NOMO-1 treated with DMSO at 0.1 percent for 48 hours (cell line): ENCODE measurements around the gene ANKRD35.
"Not testable (repeated sequence)": the region's sequence is repeated elsewhere in the genome, so short reads cannot be mapped to it uniquely, and the experiment has no call there.

ENCODE experiments used
- DNase-seq: peaks from one replicate; lab custom pipeline; 2025; ENCODE audit not compliant: unreplicated experiment; lab: John Stamatoyannopoulos, UW

ANKRD35 gene

GRCh38 chr1:145885738-145886287 lies at the start of gene ANKRD35:
ANKRD35 (minus strand) TSS chr1:145885866; CDS start chr1:145885758, 108 bp downstream.
- DNase-seq = peak; percentile 63

GRCh38 chr1:145932522-145933009 lies 46.9 kb upstream of the ANKRD35 start:
- DNase-seq = peak; percentile 63

GRCh38 chr1:145927916-145928643 lies 42.4 kb upstream of the ANKRD35 start:
- no peak for DNase-seq

- DNase-seq = peak; percentile 99
Observed at GRCh38 chr1:145927063-145927886, 41.6 kb upstream of the ANKRD35 start, which contains the start of gene RBM8A. RBM8A (minus strand) TSS chr1:145927484; CDS start chr1:145927426, 58 bp downstream.

GRCh38 chr1:145926686-145927062 lies 41.0 kb upstream of the ANKRD35 start:
- no peak for DNase-seq

GRCh38 chr1:145922266-145922665 lies 36.6 kb upstream of the ANKRD35 start:
- peak; percentile 7 for DNase-seq

- not testable (repeated sequence) for DNase-seq
Observed at GRCh38 chr1:145920297-145920696, 34.6 kb upstream of the ANKRD35 start.

GRCh38 chr1:145918992-145919939 lies 33.6 kb upstream of the ANKRD35 start:
- DNase-seq = peak; percentile 21

GRCh38 chr1:145918144-145918991 lies 32.7 kb upstream of the ANKRD35 start, which contains the start of gene PEX11B:
PEX11B (minus strand) TSS chr1:145918717; CDS start chr1:145918688, 29 bp downstream.
- DNase-seq = peak; percentile 95

- no peak for DNase-seq
Observed at GRCh38 chr1:145917595-145917994, 31.9 kb upstream of the ANKRD35 start.

- DNase-seq = no peak
Observed at GRCh38 chr1:145916745-145917144, 31.1 kb upstream of the ANKRD35 start.

- no peak for DNase-seq
Observed at GRCh38 chr1:145912128-145912641, 26.5 kb upstream of the ANKRD35 start.

GRCh38 chr1:145908653-145909052 lies 23.0 kb upstream of the ANKRD35 start:
- no peak for DNase-seq

GRCh38 chr1:145906954-145907753 lies 21.5 kb upstream of the ANKRD35 start:
- no peak for DNase-seq

- no peak for DNase-seq
Observed at GRCh38 chr1:145901312-145902021, 15.8 kb upstream of the ANKRD35 start.

- DNase-seq = no peak
Observed at GRCh38 chr1:145898756-145899155, 13.1 kb upstream of the ANKRD35 start.

- DNase-seq = no peak
Observed at GRCh38 chr1:145897969-145898368, 12.3 kb upstream of the ANKRD35 start.

GRCh38 chr1:145895471-145895870 lies 9.8 kb upstream of the ANKRD35 start:
- DNase-seq = no peak
